Activated CD4-positive, alpha-beta memory T cell treated with anti-CD3 and anti-CD28 coated beads for 36 hours (primary cell): ENCODE results near the gene DRAXIN. TPM values are rescaled to one million over a fixed set of nuclear protein-coding genes. Genes with fewer than 3 reads are reported as not detected.

Source experiments
- CTCF ChIA-PET: fragments of 350-600 bp; sonication (Branson Sonifier 250); formaldehyde crosslinking; loops from one replicate; lab custom pipeline; 2021; ENCODE audit warnings: antibody characterized with exemption, inconsistent platforms; lab: Charles Lee
- POLR2A ChIA-PET: fragments of 350-600 bp; sonication (Branson Sonifier 250); formaldehyde crosslinking; loops from one replicate; lab custom pipeline; 2021; ENCODE audit warnings: antibody characterized with exemption; lab: Charles Lee
- DNase-seq: peaks from one replicate; pipeline ENCODE4 v3.0.0-alpha.2; 2020
- H3K27ac Mint-ChIP-seq: one replicate; pipeline ENCODE4 v1.8.0; 2021; ENCODE audit warnings: mixed read lengths
- H3K27me3 Mint-ChIP-seq: one replicate; pipeline ENCODE4 v1.8.0; 2021; ENCODE audit warnings: mixed read lengths
- H3K36me3 Mint-ChIP-seq: one replicate; pipeline ENCODE4 v1.8.0; 2021; ENCODE audit warnings: mixed read lengths
- H3K4me1 Mint-ChIP-seq: one replicate; pipeline ENCODE4 v1.8.0; 2021; ENCODE audit warnings: low read depth, mixed read lengths
- H3K4me3 Mint-ChIP-seq: one replicate; pipeline ENCODE4 v1.8.0; 2021; ENCODE audit warnings: mild to moderate bottlenecking, mixed read lengths
- H3K9me3 Mint-ChIP-seq: one replicate; pipeline ENCODE4 v1.8.0; 2021; ENCODE audit warnings: mixed read lengths
- intact Hi-C: fragments of 100-400 bp; cut with micrococcal nuclease; formaldehyde crosslinking; loops from one replicate; pipeline ENCODE4 v1.15.1; 2023
- total RNA-seq, 2 experiments: library from RNA; stranded (reverse); gene quantifications; one replicate each; pipeline ENCODE4 v1.2.3, GENCODE V29; 2021

Gene DRAXIN
- total RNA-seq, 2 experiments from 2014 or later, result 0.05 to 0.07 TPM

DNA sequence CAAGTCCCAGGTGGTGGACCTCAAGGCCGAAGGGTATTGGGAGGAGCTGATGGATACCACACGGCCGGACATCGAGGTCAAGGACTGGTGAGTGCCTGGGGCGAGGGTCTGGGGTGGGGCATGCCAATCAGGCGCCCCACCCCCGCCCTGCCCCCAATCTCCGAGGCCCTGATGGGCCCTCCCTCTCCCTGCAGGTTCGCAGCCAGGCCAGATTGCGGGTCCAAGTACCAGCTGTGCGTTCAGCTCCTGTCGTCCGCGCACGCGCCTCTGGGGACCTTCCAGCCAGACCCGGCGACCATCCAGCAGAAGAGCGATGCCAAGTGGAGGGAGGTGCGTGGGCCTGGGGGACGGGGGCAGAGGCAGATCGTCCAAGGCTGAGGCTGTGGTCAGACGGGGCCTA, 33.0 kb upstream of the DRAXIN start:
- ChIA-PET CTCF (interaction anchor here (0.7 to 3.0 kb wide), 3 partner anchors 8 to 484 kb away, joined by 3 to 10 read pairs (median 3); no protein-coding TSS in a partner anchor), POLR2A (interaction anchor here (0.5 kb wide), 1 partner anchor 8 kb away, joined by 3 read pairs; no protein-coding TSS in a partner anchor)
- Mint-ChIP-seq H3K36me3 (peaks cover 11% of the 10 kb centered on the region), H3K4me3 (no peak overlapping the region), H3K4me1 (peaks cover 6% of the 10 kb centered on the region), H3K9me3 (no peaks in the 10 kb centered on the region), H3K27ac (no peak overlapping the region), H3K27me3 (no peaks in the 10 kb centered on the region)
- intact Hi-C loops, result no loop called here
- no peak for DNase-seq

GRCh38 chr1:11659748-11660147, 31.8 kb upstream of the DRAXIN start:
- no peak for DNase-seq
- Mint-ChIP-seq H3K27ac (no peak overlapping the region), H3K27me3 (no peaks in the 10 kb centered on the region), H3K36me3 (peaks cover 11% of the 10 kb centered on the region), H3K9me3 (no peaks in the 10 kb centered on the region), H3K4me1 (peaks cover 6% of the 10 kb centered on the region), H3K4me3 (no peak overlapping the region)
- ChIA-PET CTCF (interaction anchor here (1.2 to 3.0 kb wide), 5 partner anchors 8 to 622 kb away, joined by 3 to 10 read pairs (median 3); no protein-coding TSS in a partner anchor), POLR2A (interaction anchor here (1.1 kb wide), 1 partner anchor 25 kb away, joined by 3 read pairs; no protein-coding TSS in a partner anchor)
- intact Hi-C loops, result no loop called here

DNA sequence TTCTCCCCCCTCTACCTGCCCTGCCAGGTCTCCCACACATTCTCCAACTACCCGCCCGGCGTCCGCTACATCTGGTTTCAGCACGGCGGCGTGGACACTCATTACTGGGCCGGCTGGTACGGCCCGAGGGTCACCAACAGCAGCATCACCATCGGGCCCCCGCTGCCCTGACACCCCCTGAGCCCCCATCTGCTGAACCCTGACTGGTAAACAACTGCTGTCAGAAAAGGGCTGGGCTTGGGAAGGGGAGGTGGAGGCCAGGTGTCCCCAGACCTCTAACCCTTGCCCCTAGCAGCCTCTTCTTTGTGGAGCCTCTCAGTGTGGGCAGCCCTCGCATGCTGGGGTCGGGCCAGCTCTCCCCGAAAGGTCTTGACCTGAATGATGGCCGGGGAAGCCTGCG, 30.4 kb upstream of the DRAXIN start:
- no peak for DNase-seq
- intact Hi-C loops, result no loop called here
- Mint-ChIP-seq H3K4me3 (no peak overlapping the region), H3K9me3 (no peaks in the 10 kb centered on the region), H3K27ac (no peak overlapping the region), H3K4me1 (no peaks in the 10 kb centered on the region), H3K36me3 (peaks cover 11% of the 10 kb centered on the region), H3K27me3 (no peaks in the 10 kb centered on the region)
- POLR2A ChIA-PET, result interaction anchor here (0.5 kb wide), 1 partner anchor 387 kb away, joined by 5 read pairs; no protein-coding TSS in a partner anchor
- CTCF ChIA-PET, result interaction anchor here (1.7 to 3.0 kb wide), 3 partner anchors 10 to 63 kb away, joined by 3 to 10 read pairs (median 10); no protein-coding TSS in a partner anchor

- H3K27me3 Mint-ChIP-seq, result no peaks in the 10 kb centered on the region
- peak overlapping the region; percentile 79 for H3K4me3 Mint-ChIP-seq
- H3K9me3 Mint-ChIP-seq, result no peaks in the 10 kb centered on the region
- intact Hi-C loops, result loop anchor here (1.0 to 2.0 kb wide), 2 partner anchors 16 to 55 kb away; partner anchors contain the start of gene MAD2L2
- peak overlapping the region; percentile 73 for H3K27ac Mint-ChIP-seq
- peaks cover 3% of the 10 kb centered on the region for H3K4me1 Mint-ChIP-seq
- ChIA-PET POLR2A (interaction anchor here (1.0 to 2.2 kb wide), 14 partner anchors 9 to 652 kb away, joined by 3 to 14 read pairs (median 5); partner anchors contain the start of genes AGTRAP, CLCN6, FBXO2 and FBXO44), CTCF (interaction anchor here (0.5 to 4.5 kb wide), 28 partner anchors 8 to 652 kb away, joined by 3 to 71 read pairs (median 4); partner anchors contain the start of genes CLCN6, FBXO44, MAD2L2 and TARDBP)
- peak; percentile 64 for DNase-seq
- H3K36me3 Mint-ChIP-seq, result peaks cover 9% of the 10 kb centered on the region
These were observed 27.0 kb upstream of the DRAXIN start for GRCh38 chr1:11664336-11665065.

DNA sequence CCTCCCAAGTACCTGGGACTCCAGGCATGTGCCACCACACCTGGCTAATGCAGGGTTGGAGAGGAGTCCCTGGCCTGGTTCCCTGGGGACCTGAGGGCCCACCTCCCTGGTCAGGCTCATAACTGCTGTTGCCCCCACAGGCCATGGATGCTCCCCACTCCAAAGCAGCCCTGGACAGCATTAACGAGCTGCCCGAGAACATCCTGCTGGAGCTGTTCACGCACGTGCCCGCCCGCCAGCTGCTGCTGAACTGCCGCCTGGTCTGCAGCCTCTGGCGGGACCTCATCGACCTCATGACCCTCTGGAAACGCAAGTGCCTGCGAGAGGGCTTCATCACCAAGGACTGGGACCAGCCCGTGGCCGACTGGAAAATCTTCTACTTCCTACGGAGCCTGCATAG, 23.0 kb upstream of the DRAXIN start:
- Mint-ChIP-seq H3K27ac (no peak overlapping the region), H3K9me3 (no peaks in the 10 kb centered on the region), H3K27me3 (no peaks in the 10 kb centered on the region), H3K36me3 (peaks cover 7% of the 10 kb centered on the region), H3K4me3 (no peak overlapping the region), H3K4me1 (peaks cover 3% of the 10 kb centered on the region)
- no peak for DNase-seq
- ChIA-PET CTCF (no interaction called here), POLR2A (no interaction called here)
- intact Hi-C loops, result no loop called here

- Mint-ChIP-seq H3K4me1 (peaks cover 3% of the 10 kb centered on the region), H3K27ac (no peak overlapping the region), H3K9me3 (no peaks in the 10 kb centered on the region), H3K36me3 (peaks cover 17% of the 10 kb centered on the region), H3K4me3 (no peak overlapping the region), H3K27me3 (no peaks in the 10 kb centered on the region)
- intact Hi-C loops, result no loop called here
- DNase-seq, result no peak
- POLR2A ChIA-PET, result no interaction called here
- CTCF ChIA-PET, result no interaction called here
These were observed 20.8 kb upstream of the DRAXIN start for GRCh38 chr1:11670747-11671146.

- no peaks in the 10 kb centered on the region for H3K9me3 Mint-ChIP-seq
- no peak for DNase-seq
- POLR2A ChIA-PET, result no interaction called here
- CTCF ChIA-PET, result no interaction called here
- peaks cover 3% of the 10 kb centered on the region for H3K4me1 Mint-ChIP-seq
- peaks cover 19% of the 10 kb centered on the region for H3K36me3 Mint-ChIP-seq
- H3K4me3 Mint-ChIP-seq, result no peak overlapping the region
- intact Hi-C loops, result no loop called here
- no peak overlapping the region for H3K27ac Mint-ChIP-seq
- no peaks in the 10 kb centered on the region for H3K27me3 Mint-ChIP-seq
These were observed 20.3 kb upstream of the DRAXIN start for GRCh38 chr1:11671205-11671543.

- intact Hi-C loops, result no loop called here
- no peak overlapping the region for H3K4me3 Mint-ChIP-seq
- DNase-seq, result no peak
- H3K27me3 Mint-ChIP-seq, result no peaks in the 10 kb centered on the region
- H3K9me3 Mint-ChIP-seq, result no peaks in the 10 kb centered on the region
- CTCF ChIA-PET, result no interaction called here
- H3K36me3 Mint-ChIP-seq, result peaks cover 19% of the 10 kb centered on the region
- H3K27ac Mint-ChIP-seq, result no peak overlapping the region
- peaks cover 3% of the 10 kb centered on the region for H3K4me1 Mint-ChIP-seq
- POLR2A ChIA-PET, result no interaction called here
These were observed 19.8 kb upstream of the DRAXIN start for GRCh38 chr1:11671544-11672286.

DNA sequence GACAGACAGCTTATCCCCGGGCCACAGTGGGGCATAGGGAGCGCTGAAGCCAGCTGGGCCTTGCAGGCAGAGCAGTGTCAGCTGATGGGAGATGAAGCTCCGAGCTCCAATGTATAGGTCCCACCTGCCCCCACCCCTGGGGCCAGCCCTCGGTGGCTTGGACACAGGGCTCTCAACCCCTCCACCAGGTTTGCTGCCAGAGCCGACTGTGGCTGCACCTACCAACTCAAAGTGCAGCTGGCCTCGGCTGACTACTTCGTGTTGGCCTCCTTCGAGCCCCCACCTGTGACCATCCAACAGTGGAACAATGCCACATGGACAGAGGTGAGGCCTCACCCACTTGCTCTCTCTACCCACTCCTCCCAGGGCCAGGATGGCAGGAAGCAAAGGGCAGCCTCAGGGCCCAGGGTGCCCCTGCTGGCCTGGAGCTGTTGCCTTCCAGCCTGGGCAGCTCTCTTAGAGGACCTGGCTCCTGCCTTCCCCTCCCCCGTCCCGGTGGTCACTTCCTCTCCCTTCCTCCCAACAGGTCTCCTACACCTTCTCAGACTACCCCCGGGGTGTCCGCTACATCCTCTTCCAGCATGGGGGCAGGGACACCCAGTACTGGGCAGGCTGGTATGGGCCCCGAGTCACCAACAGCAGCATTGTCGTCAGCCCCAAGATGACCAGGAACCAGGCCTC, 18.3 kb upstream of the DRAXIN start:
- POLR2A ChIA-PET, result interaction anchor here (0.7 kb wide), 1 partner anchor 9 kb away, joined by 3 read pairs; no protein-coding TSS in a partner anchor
- peaks cover 19% of the 10 kb centered on the region for H3K36me3 Mint-ChIP-seq
- intact Hi-C loops, result no loop called here

GRCh38 chr1:11674488-11674887, 17.0 kb upstream of the DRAXIN start:
- H3K27me3 Mint-ChIP-seq, result no peaks in the 10 kb centered on the region
- H3K27ac Mint-ChIP-seq, result no peak overlapping the region
- H3K9me3 Mint-ChIP-seq, result no peaks in the 10 kb centered on the region
- DNase-seq, result no peak
- no peak overlapping the region for H3K4me3 Mint-ChIP-seq
- peaks cover 6% of the 10 kb centered on the region for H3K4me1 Mint-ChIP-seq
- CTCF ChIA-PET, result interaction anchor here (1.9 kb wide), 1 partner anchor 24 kb away, joined by 6 read pairs; no protein-coding TSS in a partner anchor
- POLR2A ChIA-PET, result no interaction called here
- intact Hi-C loops, result no loop called here
- H3K36me3 Mint-ChIP-seq, result peaks cover 19% of the 10 kb centered on the region

More for the DNA sequence above, 18.3 kb upstream of the DRAXIN start:
- Mint-ChIP-seq H3K27me3 (no peaks in the 10 kb centered on the region), H3K9me3 (no peaks in the 10 kb centered on the region), H3K27ac (no peak overlapping the region), H3K4me3 (no peak overlapping the region), H3K4me1 (no peaks in the 10 kb centered on the region)
- CTCF ChIA-PET, result interaction anchor here (0.9 to 1.9 kb wide), 3 partner anchors 9 to 23 kb away, joined by 4 to 6 read pairs (median 4); partner anchors contain the start of gene FBXO6
- DNase-seq, result no peak

DNA sequence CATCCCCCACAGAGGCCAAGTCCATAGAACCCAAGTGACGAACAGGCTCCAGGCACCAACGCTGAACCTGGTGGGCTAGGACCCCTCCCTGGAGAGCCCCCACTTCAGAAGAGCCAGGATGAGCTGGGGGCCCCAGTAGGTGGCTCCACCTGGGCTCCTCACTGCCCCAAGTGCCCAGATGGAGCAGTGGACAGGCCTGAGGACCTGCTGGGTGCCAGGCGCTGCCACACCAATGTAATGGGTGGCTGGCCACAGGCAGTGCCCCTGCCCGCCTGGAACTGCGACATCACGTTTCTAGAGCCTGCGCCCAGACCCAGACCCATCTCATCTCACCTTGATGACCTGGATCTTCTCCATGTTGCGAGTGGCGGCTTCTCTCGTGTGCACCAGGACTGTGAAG, 16.2 kb upstream of the DRAXIN start:
- CTCF ChIA-PET, result no interaction called here
- H3K36me3 Mint-ChIP-seq, result peaks cover 16% of the 10 kb centered on the region
- intact Hi-C loops, result no loop called here
- no peaks in the 10 kb centered on the region for H3K9me3 Mint-ChIP-seq
- no peak overlapping the region for H3K27ac Mint-ChIP-seq
- POLR2A ChIA-PET, result no interaction called here
- H3K4me3 Mint-ChIP-seq, result no peak overlapping the region
- no peak for DNase-seq
- H3K4me1 Mint-ChIP-seq, result peaks cover 9% of the 10 kb centered on the region
- no peaks in the 10 kb centered on the region for H3K27me3 Mint-ChIP-seq
